ENCODE results near the gene FRMD4A. TPM values are rescaled to one million over a fixed set of nuclear protein-coding genes. Genes with fewer than 3 reads are reported as not detected.
"Not testable (repeated sequence)": the region's sequence is repeated elsewhere in the genome, so short reads cannot be mapped to it uniquely, and the experiment has no call there.

The FRMD4A gene
- total and polyA plus RNA-seq, 10 of the 15 experiments (the other 5 are each of a cell fraction or from before 2014, with no cell fraction given), result 17.8 to 75.2 (median 39.1) TPM

DNA sequence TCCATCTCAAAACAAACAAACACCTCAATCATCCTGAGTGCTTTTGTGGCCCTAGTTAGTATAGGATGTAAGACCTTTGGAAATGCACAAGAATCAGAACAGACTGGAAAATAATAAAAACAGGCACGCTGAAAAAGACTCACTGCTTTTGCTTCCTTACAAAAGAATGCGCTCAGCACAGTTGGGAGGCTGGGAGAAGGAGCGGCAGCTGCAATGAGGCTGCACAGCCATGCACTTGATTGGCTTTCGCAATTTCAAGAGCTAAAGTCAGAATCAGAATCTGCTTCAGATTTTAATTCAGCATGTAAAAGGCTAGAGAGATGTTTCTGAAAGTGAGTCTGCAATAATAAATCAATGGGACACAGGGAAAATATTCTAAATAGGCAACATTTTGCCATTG is 97.2 kb downstream of the FRMD4A start (continued):
- TF ChIP-seq, protein P1, sequence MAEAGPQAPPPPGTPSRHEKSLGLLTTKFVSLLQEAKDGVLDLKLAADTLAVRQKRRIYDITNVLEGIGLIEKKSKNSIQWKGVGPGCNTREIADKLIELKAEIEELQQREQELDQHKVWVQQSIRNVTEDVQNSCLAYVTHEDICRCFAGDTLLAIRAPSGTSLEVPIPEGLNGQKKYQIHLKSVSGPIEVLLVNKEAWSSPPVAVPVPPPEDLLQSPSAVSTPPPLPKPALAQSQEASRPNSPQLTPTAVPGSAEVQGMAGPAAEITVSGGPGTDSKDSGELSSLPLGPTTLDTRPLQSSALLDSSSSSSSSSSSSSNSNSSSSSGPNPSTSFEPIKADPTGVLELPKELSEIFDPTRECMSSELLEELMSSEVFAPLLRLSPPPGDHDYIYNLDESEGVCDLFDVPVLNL (IDR thresholded peaks at IDR 0.05; ENCODE audit: low read depth, low read length), result no peak

DNA sequence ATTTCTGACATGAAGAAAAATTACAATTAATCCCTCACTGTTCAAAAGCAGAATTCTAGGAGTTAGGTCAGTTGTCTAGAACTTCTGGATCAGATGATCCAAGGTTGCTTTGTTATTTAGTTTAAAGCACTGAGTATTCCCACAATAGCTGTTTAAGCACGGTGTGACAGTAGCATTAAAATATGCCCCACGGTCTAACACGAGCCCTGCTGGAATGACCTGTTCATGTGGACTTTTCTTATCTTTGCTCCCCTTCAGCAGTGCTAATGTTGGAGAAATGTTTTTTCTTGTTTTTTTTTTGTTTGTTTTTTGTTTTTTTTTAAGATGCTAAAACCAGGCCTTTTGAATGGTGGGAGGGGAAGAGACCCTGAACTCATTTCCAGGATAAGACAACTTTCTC is 101.9 kb downstream of the FRMD4A start:
- H4K20me1 ChIP-seq (ENCODE audit: control insufficient read depth, insufficient read depth); H3K27ac ChIP-seq (ENCODE audit: control insufficient read depth, insufficient read depth); H3K4me2 ChIP-seq (ENCODE audit: control insufficient read depth, insufficient read depth); H3K9me3 ChIP-seq (replicated peaks; ENCODE audit: control insufficient read depth, insufficient read depth, low read length); H3K4me3 ChIP-seq; ATAC-seq; H2AFZ ChIP-seq (ENCODE audit: control insufficient read depth, low read depth, low read length); intact Hi-C loops (cut with micrococcal nuclease; ENCODE audit: unreplicated experiment); H3K36me3 ChIP-seq (ENCODE audit: control insufficient read depth in 2 of 2, insufficient read depth in 2 of 2, low read length in 1 of 2); H3K4me1 ChIP-seq (ENCODE audit: control insufficient read depth, insufficient read depth, low read length); FAIRE-seq; in situ Hi-C loops (cut with MboI); H3K27me3 ChIP-seq (replicated peaks in 1 of 2; ENCODE audit: control insufficient read depth in 2 of 2, insufficient read depth in 2 of 2, low read length in 1 of 2); RAD21 ChIA-PET (ENCODE audit: unreplicated experiment); DNase-seq (ENCODE audit: low read depth, low spot score); H3K79me2 ChIP-seq (ENCODE audit: control insufficient read depth, insufficient read depth, low read length); POLR2A ChIA-PET; H3K9ac ChIP-seq (ENCODE audit: control insufficient read depth, insufficient read depth, low read length); BruUV-seq (replicated peaks): not testable (repeated sequence)
- ChIA-PET SMC1A (ENCODE audit: uncharacterized antibody, unreplicated experiment) (interaction anchor here (1.0 kb wide), 1 partner anchor 86 kb away, joined by 3 read pairs; no protein-coding TSS in a partner anchor), CTCF (interaction anchor here (0.7 kb wide), 1 partner anchor 151 kb away, joined by 3 read pairs; no protein-coding TSS in a partner anchor)
- 55% methylated on average over 3 of the region's 3 CpGs for WGBS (ENCODE audit: insufficient coverage, insufficient replicate concordance, low lambda C conversion rate, missing lambda C conversion rate)

DNA sequence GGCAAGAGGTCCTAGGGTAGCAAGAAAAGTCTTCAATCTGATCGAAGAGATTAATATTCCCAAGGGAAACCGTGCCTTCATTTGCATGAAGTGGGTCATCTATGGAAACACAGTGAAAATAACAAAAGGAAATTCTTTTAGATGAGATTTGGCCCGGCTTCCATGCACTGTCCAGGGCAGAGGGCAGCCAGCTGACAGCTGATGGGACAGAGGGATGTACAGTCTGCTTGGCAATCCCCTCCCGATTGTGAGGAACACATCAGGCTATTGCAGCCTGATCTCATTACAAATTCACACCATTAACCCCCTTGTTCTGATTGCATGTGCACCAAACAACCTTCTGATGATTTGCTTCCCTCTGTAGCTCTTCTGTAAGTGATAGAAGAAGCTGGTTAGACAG is 105.3 kb downstream of the FRMD4A start:
- H3K4me2 ChIP-seq (ENCODE audit: control insufficient read depth, insufficient read depth), result no peak overlapping the region
- intact Hi-C loops (cut with micrococcal nuclease; ENCODE audit: unreplicated experiment), result no loop called here
- in situ Hi-C loops (cut with MboI), result no loop called here
- H3K27me3 ChIP-seq (replicated peaks in 1 of 2; ENCODE audit: control insufficient read depth in 2 of 2, insufficient read depth in 2 of 2, low read length in 1 of 2), result no peaks in the 10 kb centered on the region; a peak in 2 of 4 replicates
- ChIA-PET SMC1A (ENCODE audit: uncharacterized antibody, unreplicated experiment) (no interaction called here), RAD21 (ENCODE audit: unreplicated experiment) (no interaction called here), CTCF (no interaction called here), POLR2A (no interaction called here)
- no peak overlapping the region for H2AFZ ChIP-seq (ENCODE audit: control insufficient read depth, low read depth, low read length)
- no peak overlapping the region for H3K27ac ChIP-seq (ENCODE audit: control insufficient read depth, insufficient read depth)
- BruUV-seq (replicated peaks), result no TSS peak
- FAIRE-seq (no peak), DNase-seq (ENCODE audit: low read depth, low spot score) (no peak), ATAC-seq (no peak)
- WGBS (ENCODE audit: insufficient coverage, insufficient replicate concordance, low lambda C conversion rate, missing lambda C conversion rate), result 8% methylated on average over 4 of the region's 4 CpGs
- H3K36me3 ChIP-seq (ENCODE audit: control insufficient read depth in 2 of 2, insufficient read depth in 2 of 2, low read length in 1 of 2), result no peaks in the 10 kb centered on the region
- H3K4me1 ChIP-seq (ENCODE audit: control insufficient read depth, insufficient read depth, low read length), result no peaks in the 10 kb centered on the region
- no peaks in the 10 kb centered on the region for H3K9me3 ChIP-seq (replicated peaks; ENCODE audit: control insufficient read depth, insufficient read depth, low read length)
- no peak overlapping the region for H3K9ac ChIP-seq (ENCODE audit: control insufficient read depth, insufficient read depth, low read length)
- H3K4me3 ChIP-seq, result no peak overlapping the region
- H3K79me2 ChIP-seq (ENCODE audit: control insufficient read depth, insufficient read depth, low read length), result no peaks in the 10 kb centered on the region
- H4K20me1 ChIP-seq (ENCODE audit: control insufficient read depth, insufficient read depth), result no peaks in the 10 kb centered on the region
- no peak for TF ChIP-seq RFX5 (IDR thresholded peaks at IDR 0.05; ENCODE audit: low read depth, low read length)
- TF ChIP-seq, protein P2, sequence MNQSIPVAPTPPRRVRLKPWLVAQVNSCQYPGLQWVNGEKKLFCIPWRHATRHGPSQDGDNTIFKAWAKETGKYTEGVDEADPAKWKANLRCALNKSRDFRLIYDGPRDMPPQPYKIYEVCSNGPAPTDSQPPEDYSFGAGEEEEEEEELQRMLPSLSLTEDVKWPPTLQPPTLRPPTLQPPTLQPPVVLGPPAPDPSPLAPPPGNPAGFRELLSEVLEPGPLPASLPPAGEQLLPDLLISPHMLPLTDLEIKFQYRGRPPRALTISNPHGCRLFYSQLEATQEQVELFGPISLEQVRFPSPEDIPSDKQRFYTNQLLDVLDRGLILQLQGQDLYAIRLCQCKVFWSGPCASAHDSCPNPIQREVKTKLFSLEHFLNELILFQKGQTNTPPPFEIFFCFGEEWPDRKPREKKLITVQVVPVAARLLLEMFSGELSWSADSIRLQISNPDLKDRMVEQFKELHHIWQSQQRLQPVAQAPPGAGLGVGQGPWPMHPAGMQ (IDR thresholded peaks at IDR 0.05; ENCODE audit: borderline replicate concordance), result no peak
- no peak for TF ChIP-seq NBN (IDR thresholded peaks at IDR 0.05)
- TF ChIP-seq CBFB (IDR thresholded peaks at IDR 0.05; ENCODE audit: low read depth), result no peak
- no peak for TF ChIP-seq DPF2 (IDR thresholded peaks at IDR 0.05)
- no peak for TF ChIP-seq STAT3 (IDR thresholded peaks at IDR 0.05; ENCODE audit: low read depth, low read length)
- TF ChIP-seq RB1 (IDR thresholded peaks at IDR 0.05; ENCODE audit: borderline replicate concordance), result no peak
- no peak for TF ChIP-seq SMARCA5 (IDR thresholded peaks at IDR 0.05)
- no peak for TF ChIP-seq SP1 (IDR thresholded peaks at IDR 0.05; ENCODE audit: low read depth, low read length)
- no peak for TF ChIP-seq NRF1 (conservative IDR thresholded peaks at IDR 0.05; ENCODE audit: low read depth, low read length)
- no peak for TF ChIP-seq IRF4 (IDR thresholded peaks at IDR 0.05; ENCODE audit: low read depth, low read length)
- TF ChIP-seq CBX5 (IDR thresholded peaks at IDR 0.05; ENCODE audit: low read depth), result no peak
- TF ChIP-seq MTA3 (IDR thresholded peaks at IDR 0.05; ENCODE audit: borderline replicate concordance, low read length), result no peak
- TF ChIP-seq SRF (IDR thresholded peaks at IDR 0.05; ENCODE audit: low read depth in 2 of 2, low read length in 2 of 2), result no peak

All from GM12878 (cell line).